ENCODE data around the gene HAUS3. TPM values are rescaled to one million over a fixed set of nuclear protein-coding genes. Genes with fewer than 3 reads are reported as not detected.
A peak's percentile ranks its signal among the peaks of the same experiment; 100 is the strongest.

The HAUS3 gene
- total RNA-seq, 1 experiment from 2014 or later = 11.9 TPM

- TF ChIP-seq ATF6 (CRISPR knock-in tag; IDR thresholded peaks at IDR 0.05) = no peak
Measured at GRCh38 chr4:2259036-2259540, 17.2 kb upstream of the HAUS3 start (continued).

- peak overlapping the region; percentile 27; the same call in 1 of the 2 replicates for H3K27ac Mint-ChIP-seq
- POLR2A ChIA-PET = no interaction called here
- ATAC-seq = no peak
- DNase-seq (ENCODE audit: low spot score) = peak; percentile 8
- H3K9me3 Mint-ChIP-seq = no peaks in the 10 kb centered on the region
- CTCF ChIA-PET = interaction anchor here (0.8 kb wide), 1 partner anchor 38 kb away, joined by 3 read pairs; no protein-coding TSS in a partner anchor
- peaks cover 3% of the 10 kb centered on the region for H3K27me3 Mint-ChIP-seq (ENCODE audit: low read depth)
- peaks cover 10% of the 10 kb centered on the region; the same call in 1 of the 2 replicates for H3K4me1 Mint-ChIP-seq
- H3K36me3 Mint-ChIP-seq = no peaks in the 10 kb centered on the region
- no peak for TF ChIP-seq SMAD3 (CRISPR knock-in tag; IDR thresholded peaks at IDR 0.05; ENCODE audit: borderline replicate concordance)
- TF ChIP-seq ZNF671 (CRISPR knock-in tag; IDR thresholded peaks at IDR 0.05) = no peak
- no peak for TF ChIP-seq CREM (CRISPR knock-in tag; IDR thresholded peaks at IDR 0.05)
- TF ChIP-seq IRF2 (CRISPR knock-in tag; IDR thresholded peaks at IDR 0.05; ENCODE audit: borderline replicate concordance, low read depth) = no peak
- TF ChIP-seq ELF4 (CRISPR knock-in tag; IDR thresholded peaks at IDR 0.05; ENCODE audit: low read depth) = no peak
- no peak for TF ChIP-seq ZNF121 (CRISPR knock-in tag; IDR thresholded peaks at IDR 0.05)
- no peak for TF ChIP-seq NR1H2 (CRISPR knock-in tag; IDR thresholded peaks at IDR 0.05)
- TF ChIP-seq, protein P1, sequence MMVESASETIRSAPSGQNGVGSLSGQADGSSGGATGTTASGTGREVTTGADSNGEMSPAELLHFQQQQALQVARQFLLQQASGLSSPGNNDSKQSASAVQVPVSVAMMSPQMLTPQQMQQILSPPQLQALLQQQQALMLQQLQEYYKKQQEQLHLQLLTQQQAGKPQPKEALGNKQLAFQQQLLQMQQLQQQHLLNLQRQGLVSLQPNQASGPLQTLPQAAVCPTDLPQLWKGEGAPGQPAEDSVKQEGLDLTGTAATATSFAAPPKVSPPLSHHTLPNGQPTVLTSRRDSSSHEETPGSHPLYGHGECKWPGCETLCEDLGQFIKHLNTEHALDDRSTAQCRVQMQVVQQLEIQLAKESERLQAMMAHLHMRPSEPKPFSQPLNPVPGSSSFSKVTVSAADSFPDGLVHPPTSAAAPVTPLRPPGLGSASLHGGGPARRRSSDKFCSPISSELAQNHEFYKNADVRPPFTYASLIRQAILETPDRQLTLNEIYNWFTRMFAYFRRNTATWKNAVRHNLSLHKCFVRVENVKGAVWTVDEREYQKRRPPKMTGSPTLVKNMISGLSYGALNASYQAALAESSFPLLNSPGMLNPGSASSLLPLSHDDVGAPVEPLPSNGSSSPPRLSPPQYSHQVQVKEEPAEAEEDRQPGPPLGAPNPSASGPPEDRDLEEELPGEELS (CRISPR knock-in tag; IDR thresholded peaks at IDR 0.05) = no peak
- TF ChIP-seq ZBTB21 (CRISPR knock-in tag; IDR thresholded peaks at IDR 0.05; ENCODE audit: borderline replicate concordance) = no peak
- no peak for TF ChIP-seq PRRX2 (CRISPR knock-in tag; IDR thresholded peaks at IDR 0.05)
- TF ChIP-seq GTF2I (CRISPR knock-in tag; conservative IDR thresholded peaks at IDR 0.05) = no peak
- TF ChIP-seq OVOL2 (CRISPR knock-in tag; IDR thresholded peaks at IDR 0.05; ENCODE audit: borderline replicate concordance) = no peak
- TF ChIP-seq, protein P2, sequence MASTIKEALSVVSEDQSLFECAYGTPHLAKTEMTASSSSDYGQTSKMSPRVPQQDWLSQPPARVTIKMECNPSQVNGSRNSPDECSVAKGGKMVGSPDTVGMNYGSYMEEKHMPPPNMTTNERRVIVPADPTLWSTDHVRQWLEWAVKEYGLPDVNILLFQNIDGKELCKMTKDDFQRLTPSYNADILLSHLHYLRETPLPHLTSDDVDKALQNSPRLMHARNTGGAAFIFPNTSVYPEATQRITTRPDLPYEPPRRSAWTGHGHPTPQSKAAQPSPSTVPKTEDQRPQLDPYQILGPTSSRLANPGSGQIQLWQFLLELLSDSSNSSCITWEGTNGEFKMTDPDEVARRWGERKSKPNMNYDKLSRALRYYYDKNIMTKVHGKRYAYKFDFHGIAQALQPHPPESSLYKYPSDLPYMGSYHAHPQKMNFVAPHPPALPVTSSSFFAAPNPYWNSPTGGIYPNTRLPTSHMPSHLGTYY (CRISPR knock-in tag; IDR thresholded peaks at IDR 0.05) = no peak
- no peak for TF ChIP-seq SP1 (CRISPR knock-in tag; conservative IDR thresholded peaks at IDR 0.05)
- TF ChIP-seq NFE2L1 (CRISPR knock-in tag; IDR thresholded peaks at IDR 0.05) = no peak
- TF ChIP-seq, protein P3, sequence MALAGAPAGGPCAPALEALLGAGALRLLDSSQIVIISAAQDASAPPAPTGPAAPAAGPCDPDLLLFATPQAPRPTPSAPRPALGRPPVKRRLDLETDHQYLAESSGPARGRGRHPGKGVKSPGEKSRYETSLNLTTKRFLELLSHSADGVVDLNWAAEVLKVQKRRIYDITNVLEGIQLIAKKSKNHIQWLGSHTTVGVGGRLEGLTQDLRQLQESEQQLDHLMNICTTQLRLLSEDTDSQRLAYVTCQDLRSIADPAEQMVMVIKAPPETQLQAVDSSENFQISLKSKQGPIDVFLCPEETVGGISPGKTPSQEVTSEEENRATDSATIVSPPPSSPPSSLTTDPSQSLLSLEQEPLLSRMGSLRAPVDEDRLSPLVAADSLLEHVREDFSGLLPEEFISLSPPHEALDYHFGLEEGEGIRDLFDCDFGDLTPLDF (CRISPR knock-in tag; IDR thresholded peaks at IDR 0.05) = no peak
- no peak overlapping the region for H3K4me3 Mint-ChIP-seq
Measured at GRCh38 chr4:2258091-2259035, 16.4 kb upstream of the HAUS3 start.

Data from WTC11 (cell line).